Stimulated activated CD8-positive, alpha-beta memory T cell treated with anti-CD3 and anti-CD28 coated beads, Interleukin-4, amount 100 ng/mL, for 48 hours (primary cell): ENCODE measurements around the gene ZCCHC3.

Source experiments
- DNase-seq: peaks from one replicate; pipeline ENCODE4 v3.0.0-alpha.2; 2020

The ZCCHC3 gene

DNA sequence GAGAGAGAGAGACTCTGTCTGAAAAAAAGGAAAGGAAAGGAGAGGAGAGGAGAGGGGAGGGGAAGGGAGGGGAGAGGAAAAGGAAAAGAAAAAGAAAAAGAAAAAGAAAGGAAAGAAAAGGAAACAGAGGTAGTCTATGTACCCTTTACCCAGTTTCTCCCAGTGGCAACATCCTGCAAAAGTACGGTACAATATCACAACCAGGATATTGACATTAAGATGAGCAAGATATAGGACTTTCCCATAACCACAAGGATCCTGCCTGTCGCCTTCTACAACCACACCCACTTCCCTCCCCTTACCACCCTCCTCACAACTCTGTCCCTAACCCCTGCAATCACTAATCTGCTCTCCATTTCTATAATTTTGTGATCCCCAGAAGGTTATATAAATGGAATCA is 10.9 kb upstream of the ZCCHC3 start:
- no peak for DNase-seq

- no peak for DNase-seq
Observed at GRCh38 chr20:288956-289692, 8.2 kb upstream of the ZCCHC3 start.

- no peak for DNase-seq
Observed at GRCh38 chr20:289693-290083, 7.7 kb upstream of the ZCCHC3 start.

DNA sequence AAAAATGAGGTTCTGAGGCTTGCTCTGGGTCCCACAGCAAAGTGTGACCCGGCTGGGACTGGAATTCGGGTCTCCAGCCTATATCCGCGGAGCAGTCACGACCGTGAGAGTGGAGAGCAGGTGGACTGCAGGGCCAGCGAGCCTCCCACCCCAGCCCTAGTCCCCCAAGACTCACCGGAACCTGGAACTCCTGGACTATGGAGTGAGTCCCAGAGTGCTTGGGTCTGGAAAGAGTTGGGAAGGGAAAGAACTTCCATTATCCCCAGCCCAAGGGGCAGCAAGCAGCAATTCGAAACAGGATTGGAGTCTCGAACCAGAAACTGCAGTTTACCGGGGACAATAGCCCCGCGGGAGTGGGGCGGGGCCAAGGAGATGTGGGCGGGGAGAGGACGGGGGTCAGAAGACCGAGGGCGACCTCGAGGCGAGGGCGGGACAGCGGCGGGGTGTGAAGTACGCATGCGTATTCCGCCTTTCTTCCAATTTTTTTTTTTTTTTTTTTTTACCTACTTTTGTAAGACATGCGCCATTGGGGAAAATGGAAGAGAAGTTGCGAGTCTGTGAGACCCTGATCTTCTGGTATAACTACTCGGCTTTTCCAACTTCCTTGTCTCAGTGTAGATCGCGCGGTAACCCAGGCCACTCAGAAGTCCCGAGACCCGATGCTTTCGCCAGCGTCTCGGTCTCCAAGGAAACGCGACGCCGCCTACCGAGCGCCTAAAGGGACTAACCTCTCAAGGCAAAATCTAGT is 7.1 kb upstream of the ZCCHC3 start, which contains the start of gene C20orf96:
TSS of gene C20orf96 (minus strand) at position 667 of the 748 bp plus-strand sequence. CDS start at position 527, 140 bp downstream.
- DNase-seq: peak; percentile 93

DNA sequence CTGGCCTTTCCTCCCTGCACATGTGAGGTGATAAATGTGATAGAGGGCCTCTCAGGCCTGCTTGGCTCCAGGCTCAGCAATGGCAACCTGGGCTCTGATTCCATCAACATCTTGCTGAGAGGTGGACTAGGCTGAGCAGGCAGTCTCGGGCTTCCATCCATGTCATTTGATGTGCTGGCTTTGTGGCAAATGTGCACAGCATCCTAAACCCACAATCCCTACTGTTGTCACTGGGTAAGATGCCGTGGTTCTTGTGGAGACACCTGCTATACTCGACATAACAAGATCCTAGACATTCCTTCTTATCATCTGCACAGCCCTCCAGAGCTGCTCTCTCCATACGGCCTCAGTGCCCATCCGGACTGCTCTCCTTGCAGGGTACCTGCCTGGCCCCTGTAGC is 2.8 kb upstream of the ZCCHC3 start:
- no peak for DNase-seq

DNA sequence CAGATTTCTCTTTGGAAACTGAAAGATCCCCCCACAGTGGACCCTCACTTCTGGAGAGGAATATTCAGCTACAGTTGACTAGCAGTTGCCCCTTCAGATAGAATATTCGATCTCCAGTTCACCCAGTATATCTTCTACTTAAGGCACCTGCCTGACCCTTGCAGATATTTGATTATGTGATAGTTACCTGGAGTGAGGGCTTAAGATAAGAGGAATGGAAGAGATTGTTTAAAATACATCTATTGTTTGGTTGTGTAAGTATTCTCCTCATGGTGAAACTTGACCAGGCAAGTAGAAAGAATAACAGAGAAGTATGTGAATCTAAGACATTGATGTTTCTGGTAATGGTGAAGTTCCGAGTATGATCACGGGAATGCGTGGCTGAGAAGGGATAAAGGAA is 1.6 kb upstream of the ZCCHC3 start:
- DNase-seq: no peak

DNA sequence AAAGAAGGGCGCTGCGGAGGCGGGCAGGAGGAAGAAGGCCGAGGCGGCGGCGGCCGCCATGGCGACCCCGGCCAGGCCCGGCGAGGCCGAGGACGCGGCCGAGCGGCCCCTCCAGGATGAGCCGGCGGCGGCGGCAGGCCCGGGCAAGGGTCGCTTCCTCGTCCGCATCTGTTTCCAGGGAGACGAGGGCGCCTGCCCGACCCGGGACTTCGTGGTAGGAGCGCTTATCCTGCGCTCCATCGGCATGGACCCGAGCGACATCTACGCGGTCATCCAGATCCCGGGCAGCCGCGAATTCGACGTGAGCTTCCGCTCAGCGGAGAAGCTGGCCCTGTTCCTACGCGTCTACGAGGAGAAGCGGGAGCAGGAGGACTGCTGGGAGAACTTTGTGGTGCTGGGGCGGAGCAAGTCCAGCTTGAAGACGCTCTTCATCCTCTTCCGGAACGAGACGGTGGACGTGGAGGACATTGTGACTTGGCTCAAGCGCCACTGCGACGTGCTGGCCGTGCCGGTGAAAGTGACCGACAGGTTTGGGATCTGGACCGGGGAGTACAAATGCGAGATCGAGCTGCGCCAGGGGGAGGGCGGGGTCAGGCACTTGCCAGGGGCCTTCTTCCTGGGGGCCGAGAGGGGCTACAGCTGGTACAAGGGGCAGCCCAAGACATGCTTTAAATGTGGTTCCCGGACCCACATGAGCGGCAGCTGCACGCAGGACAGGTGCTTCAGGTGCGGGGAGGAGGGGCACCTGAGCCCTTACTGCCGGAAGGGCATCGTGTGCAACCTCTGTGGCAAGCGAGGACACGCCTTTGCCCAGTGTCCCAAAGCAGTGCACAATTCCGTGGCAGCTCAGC is 780 bp downstream of the ZCCHC3 start:
- peak; percentile 60 for DNase-seq

GRCh38 chr20:298776-299391 is 1.5 kb downstream of the ZCCHC3 start:
- no peak for DNase-seq

DNA sequence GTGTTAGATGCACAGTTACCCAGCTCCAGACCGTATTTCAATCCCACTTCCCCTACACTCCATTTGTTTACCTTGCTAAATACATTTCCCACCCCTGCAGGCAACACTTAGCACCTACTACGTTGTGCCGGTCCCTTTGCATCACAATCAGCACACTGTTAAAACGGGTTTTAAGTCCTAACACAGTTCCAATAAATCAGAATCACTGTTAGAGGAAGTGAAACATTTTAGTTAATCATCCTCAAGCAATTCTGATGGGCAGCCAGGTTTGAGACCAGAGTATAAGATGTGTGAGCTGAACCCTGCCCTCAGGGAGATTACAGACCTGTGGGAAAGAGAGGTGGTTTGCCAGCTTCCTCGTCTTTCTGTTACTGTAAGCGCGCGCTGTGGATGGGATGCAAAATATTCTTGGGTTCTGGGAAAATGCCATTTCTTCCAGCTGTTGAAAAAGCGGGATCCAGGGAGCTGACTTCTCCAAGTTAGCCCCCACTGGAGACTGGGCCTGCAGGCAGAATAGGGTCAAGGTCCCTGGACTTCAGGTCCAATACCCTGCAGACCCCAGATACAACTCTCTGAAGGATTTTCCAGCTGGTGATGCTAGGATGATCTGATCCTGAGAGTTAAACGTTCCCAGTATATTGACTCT is 3.1 kb downstream of the ZCCHC3 start:
- DNase-seq: no peak

- DNase-seq: no peak
Observed at GRCh38 chr20:301886-302848, 4.8 kb downstream of the ZCCHC3 start.

GRCh38 chr20:305745-306144 is 8.4 kb downstream of the ZCCHC3 start:
- no peak for DNase-seq

DNA sequence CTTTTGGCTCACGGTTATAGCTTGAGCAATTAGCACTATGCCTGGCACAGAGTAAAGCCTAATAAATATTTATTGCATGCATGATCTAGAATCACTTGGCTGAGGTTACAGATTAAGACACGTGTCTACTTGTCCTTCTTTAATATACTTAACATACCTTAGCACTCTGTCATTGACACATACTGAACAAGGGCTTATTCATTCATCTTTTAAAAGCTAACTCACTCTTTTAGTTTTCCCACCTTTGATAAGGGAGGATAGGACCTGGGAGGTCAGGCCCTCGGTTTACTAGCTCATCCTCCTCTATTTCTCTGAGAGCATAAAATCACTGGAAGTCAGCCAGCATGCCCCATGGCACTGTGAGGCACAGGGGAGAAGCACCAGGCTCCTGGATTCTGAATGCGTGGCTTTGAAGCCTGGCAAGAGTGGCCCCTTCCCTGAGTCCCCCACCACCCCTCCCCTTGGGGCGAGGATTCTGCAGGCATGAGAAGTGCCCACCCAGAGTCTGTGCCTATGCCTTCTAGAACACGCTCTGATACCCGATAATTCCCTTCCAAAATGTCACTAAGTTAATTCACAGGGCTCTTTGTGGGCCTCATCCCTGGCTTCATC is 11.2 kb downstream of the ZCCHC3 start:
- DNase-seq: no peak

DNA sequence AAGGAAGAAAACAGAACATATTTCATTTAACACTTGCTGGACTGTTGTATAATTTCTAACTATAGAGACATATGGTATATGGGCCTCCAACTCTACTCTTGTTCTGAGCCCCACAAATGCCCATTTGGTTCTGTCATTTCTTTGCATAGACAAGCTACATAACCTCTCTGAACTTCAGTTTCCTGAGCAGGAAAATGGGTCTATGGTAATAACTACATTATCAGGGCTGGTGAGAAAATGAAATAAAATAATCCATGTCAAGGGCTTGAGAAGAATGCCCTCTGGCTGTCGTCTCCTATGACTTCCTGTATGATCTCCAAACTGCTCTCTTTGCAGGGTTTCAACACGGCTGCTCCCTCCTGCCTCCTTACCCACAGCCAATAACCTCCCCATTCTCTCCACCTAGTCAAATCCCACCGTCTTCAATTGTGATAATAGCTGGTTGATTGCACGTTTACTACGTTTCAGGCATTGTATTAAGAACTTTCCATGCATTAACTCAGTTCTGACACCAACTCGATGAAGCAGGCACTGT is 12.0 kb downstream of the ZCCHC3 start:
- DNase-seq: no peak

DNA sequence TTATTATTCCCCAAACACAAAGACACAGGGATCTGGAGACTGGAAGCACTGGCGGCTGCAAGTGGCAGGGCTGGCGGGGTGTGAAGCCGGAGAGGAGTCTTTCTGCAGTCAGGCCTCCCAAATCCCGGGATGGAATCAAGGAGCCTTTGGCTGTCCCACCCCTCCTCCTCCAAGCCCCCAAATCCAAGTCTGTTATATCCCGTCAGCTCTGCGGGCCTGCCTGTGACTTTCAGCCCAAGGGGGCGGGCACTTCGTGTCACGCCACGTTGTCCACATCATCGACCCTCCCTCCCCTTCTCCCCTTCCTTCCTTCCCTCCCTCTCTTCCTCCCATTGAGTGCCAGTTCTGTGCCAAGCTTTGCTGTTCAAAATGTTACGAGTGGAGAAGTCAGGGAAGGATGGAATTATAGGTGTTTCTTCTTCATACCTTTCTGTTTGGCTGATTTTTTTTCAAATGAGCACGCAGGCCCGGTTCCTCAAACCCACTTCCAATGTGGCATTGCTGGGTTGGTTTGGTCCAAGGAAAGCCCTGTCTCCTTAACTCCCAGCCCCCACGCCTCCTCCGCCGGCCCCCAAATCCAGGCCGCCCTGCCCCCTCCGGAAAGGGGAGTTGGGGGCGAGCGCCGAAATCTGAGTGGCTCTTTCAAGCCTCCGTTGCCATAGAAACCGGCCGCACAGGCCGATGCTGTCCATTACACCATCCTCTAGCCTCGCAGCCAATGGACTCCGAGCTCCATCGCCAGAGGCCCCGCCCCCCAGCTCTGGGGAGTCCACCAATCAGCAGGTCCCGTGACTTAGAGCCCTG is 12.7 kb downstream of the ZCCHC3 start:
- peak; percentile 92 for DNase-seq

DNA sequence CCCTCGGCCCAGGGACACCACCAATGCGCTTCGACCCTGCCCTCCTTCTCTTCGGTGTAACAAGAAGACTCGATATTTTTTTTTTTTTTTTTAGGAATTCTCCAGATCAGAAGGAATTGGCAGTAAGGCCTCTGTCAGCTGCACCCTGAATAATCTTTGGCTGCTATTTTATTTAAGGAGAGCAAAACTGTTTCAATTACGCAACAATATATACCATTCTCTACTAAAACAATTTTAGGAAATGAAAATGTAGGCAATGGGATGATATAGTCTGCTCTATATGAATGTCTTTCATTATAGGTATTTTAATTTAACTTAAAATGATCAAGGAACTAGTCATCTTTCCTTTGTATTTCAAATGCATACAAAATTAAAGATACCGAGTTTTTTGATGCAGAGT is 13.3 kb downstream of the ZCCHC3 start:
- no peak for DNase-seq

DNA sequence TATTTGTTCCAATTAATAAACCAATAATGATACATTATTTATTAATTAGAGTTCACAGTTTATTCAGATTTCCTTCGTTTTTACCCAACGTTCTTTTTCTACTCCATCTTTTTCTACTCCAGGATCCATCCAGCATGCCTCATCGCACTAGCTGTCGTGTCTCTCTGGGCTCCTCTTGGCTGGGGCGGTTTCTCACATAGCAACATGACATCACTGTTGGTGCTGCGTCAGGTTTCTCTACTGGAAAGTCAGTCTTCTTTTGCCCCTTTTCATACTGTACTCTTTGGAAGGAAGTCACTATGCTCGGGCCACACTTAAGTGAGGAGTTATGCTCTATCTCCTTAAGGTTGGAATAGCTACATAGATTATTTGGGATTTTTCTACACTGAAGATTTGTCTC is 14.2 kb downstream of the ZCCHC3 start:
- DNase-seq: no peak

- DNase-seq: no peak
Observed at GRCh38 chr20:312067-312466, 14.7 kb downstream of the ZCCHC3 start.

DNA sequence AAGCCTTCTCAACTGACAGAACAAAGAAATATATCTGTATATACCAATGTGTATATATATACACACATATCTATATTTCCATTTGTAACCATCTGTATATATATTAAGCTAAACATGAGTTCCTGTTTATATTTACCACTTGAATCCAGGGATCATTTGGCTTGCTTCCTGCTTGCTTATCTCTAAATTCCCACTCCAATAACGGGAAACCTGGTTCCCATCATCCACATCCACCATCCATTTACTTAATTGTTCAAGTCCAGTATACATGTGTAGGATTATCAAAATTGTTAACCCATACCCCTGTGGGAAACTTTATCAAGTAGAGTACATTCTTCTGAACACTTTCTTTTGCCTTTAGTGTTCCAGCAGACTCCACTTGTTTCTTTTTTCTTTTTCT is 15.5 kb downstream of the ZCCHC3 start:
- DNase-seq: no peak

GRCh38 chr20:313402-313801 is 16.0 kb downstream of the ZCCHC3 start:
- DNase-seq: no peak

DNA sequence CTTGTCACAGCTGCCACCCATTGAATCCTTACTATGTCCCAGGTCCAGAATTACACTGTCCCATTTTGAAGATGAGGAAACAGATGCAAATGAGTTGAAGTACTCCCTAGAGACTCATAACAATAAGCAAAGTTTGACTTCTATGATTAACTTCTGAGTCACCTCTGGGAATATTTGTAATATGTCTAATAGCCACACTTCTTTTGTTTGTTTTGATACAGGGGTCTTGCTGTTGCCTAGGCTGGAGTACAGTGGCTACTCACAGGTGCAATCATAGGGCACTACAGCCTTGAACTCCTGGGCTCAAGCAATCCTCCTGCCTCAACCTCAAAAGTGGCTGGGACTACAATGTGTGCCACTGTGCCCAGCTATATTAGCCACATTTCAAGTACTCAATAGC is 16.6 kb downstream of the ZCCHC3 start:
- no peak for DNase-seq
